H1 (cell line): ENCODE measurements around the gene ARHGAP28. TPM values are rescaled to one million over a fixed set of nuclear protein-coding genes. Genes with fewer than 3 reads are reported as not detected.

ENCODE experiments used
- CTCF ChIA-PET: fragments of 300-600 bp; sonication (Branson Sonifier 250); formaldehyde crosslinking; loops from one replicate; lab custom pipeline; 2021; ENCODE audit not compliant: partially characterized antibody; lab: Charles Lee
- POLR2A ChIA-PET: fragments of 300-600 bp; sonication (Branson Sonifier 250); formaldehyde crosslinking; loops from one replicate; lab custom pipeline; 2021; ENCODE audit warnings: inconsistent platforms; ENCODE audit not compliant: partially characterized antibody; lab: Charles Lee
- DNase-seq, 2 experiments: peaks; one replicate each; pipeline versions ENCODE4 v3.0.0 to v3.0.0-alpha.2; 2010 to 2022; ENCODE audit warnings: low spot score in 2 of 2, low read depth in 1 of 2, mixed read lengths in 1 of 2
- FAIRE-seq: peaks from 2 replicates; lab custom pipeline; 2011; peaks lifted over from hg19 to GRCh38; lab: Jason Lieb, UNC
- H2AFZ ChIP-seq: 2 replicates; pipeline ENCODE4 v1.8.1; 2012; ENCODE audit warnings: low read length, inconsistent platforms
- H2AK5ac ChIP-seq: 2 replicates; pipeline ENCODE4 v1.6.1; 2013; ENCODE audit warnings: low read depth, low read length
- H2BK120ac ChIP-seq: replicated peaks from 2 replicates; pipeline ENCODE3; 2013; ENCODE audit warnings: low read depth, low read length, inconsistent platforms
- H2BK12ac ChIP-seq: 2 replicates; pipeline ENCODE4 v1.6.1; 2013; ENCODE audit warnings: low read depth, low read length
- H2BK15ac ChIP-seq: 2 replicates; pipeline ENCODE4 v1.6.1; 2013; ENCODE audit warnings: low read length
- H2BK20ac ChIP-seq: 2 replicates; pipeline ENCODE4 v1.6.1; 2013; ENCODE audit warnings: low read length
- H2BK5ac ChIP-seq: 2 replicates; pipeline ENCODE4 v1.6.1; 2013; ENCODE audit warnings: low read depth, low read length
- H3K14ac ChIP-seq: 2 replicates; pipeline ENCODE4 v1.6.1; 2013; ENCODE audit warnings: inconsistent platforms; ENCODE audit not compliant: insufficient read length
- H3K18ac ChIP-seq: 2 replicates; pipeline ENCODE4 v1.6.1; 2013; ENCODE audit warnings: low read length; ENCODE audit errors: extremely low read depth
- H3K23ac ChIP-seq: 2 replicates; pipeline ENCODE4 v1.6.1; 2013; ENCODE audit warnings: inconsistent platforms; ENCODE audit not compliant: insufficient read length
- H3K23me2 ChIP-seq: 2 replicates; pipeline ENCODE4 v1.6.1; 2013; ENCODE audit warnings: low read depth, low read length
- H3K27ac ChIP-seq: 2 replicates; pipeline ENCODE4 v1.6.1; 2011; ENCODE audit warnings: low read depth, low read length, inconsistent platforms
- H3K27me3 ChIP-seq, 4 experiments: replicated peaks in 1 of 4; 1 replicate in 1 of 4; 2 replicates in 3 of 4; pipeline versions ENCODE4 v1.6.1 to v1.8.1; 2011 to 2013; ENCODE audit warnings: low read length in 3 of 4, mild to moderate bottlenecking in 3 of 4, inconsistent platforms in 2 of 4, mixed read lengths in 2 of 4, moderate library complexity in 1 of 4; ENCODE audit not compliant: control insufficient read depth in 3 of 4, insufficient read depth in 3 of 4; ENCODE audit errors: extremely low read depth in 1 of 4
- H3K36me3 ChIP-seq, 4 experiments: 2 replicates each; pipeline versions ENCODE4 v1.6.1 to v1.8.1; 2011 to 2013; ENCODE audit warnings: mild to moderate bottlenecking in 4 of 4, low read length in 3 of 4, moderate library complexity in 2 of 4, control low read depth in 1 of 4, inconsistent platforms in 1 of 4; ENCODE audit not compliant: insufficient read depth in 4 of 4, control insufficient read depth in 2 of 4
- H3K4ac ChIP-seq: replicated peaks from 2 replicates; pipeline ENCODE3; 2013; ENCODE audit warnings: low read length, low read depth, mixed read lengths, inconsistent platforms; ENCODE audit not compliant: insufficient read length
- H3K4me1 ChIP-seq, 4 experiments: replicated peaks in 1 of 4; 1 replicate in 1 of 4; 2 replicates in 3 of 4; pipeline versions ENCODE4 v1.6.1 to v1.8.1; 2011 to 2013; ENCODE audit warnings: low read length in 3 of 4, inconsistent platforms in 2 of 4, mixed read lengths in 1 of 4; ENCODE audit not compliant: insufficient read depth in 4 of 4, control insufficient read depth in 3 of 4
- H3K4me2 ChIP-seq, 2 experiments: 2 replicates each; pipeline versions ENCODE4 v1.6.1 to v1.8.1; 2011 to 2013; ENCODE audit warnings: low read depth in 2 of 2, low read length in 2 of 2, control low read depth in 1 of 2, inconsistent platforms in 1 of 2, mild to moderate bottlenecking in 1 of 2; ENCODE audit not compliant: insufficient read depth in 1 of 2
- H3K4me3 ChIP-seq, 4 experiments: fragments of 200-600, 300-600 bp in 1 of 4; sonication (generic), shearing (Covaris generic), sonication (Bioruptor Twin) in 1 of 4; 2 replicates each; pipeline versions ENCODE4 v1.5.1 to v1.8.1; 2011 to 2016; ENCODE audit warnings: low read length in 4 of 4, low read depth in 3 of 4, control low read depth in 2 of 4, inconsistent platforms in 2 of 4, mild to moderate bottlenecking in 2 of 4, mixed read lengths in 1 of 4, moderate library complexity in 1 of 4; ENCODE audit not compliant: insufficient read depth in 2 of 4; ENCODE audit errors: extremely low read depth in 1 of 4
- H3K56ac ChIP-seq: replicated peaks from 2 replicates; pipeline ENCODE3; 2013; ENCODE audit warnings: low read depth, mild to moderate bottlenecking, mixed read lengths, low read length, inconsistent platforms; ENCODE audit not compliant: insufficient read length
- H3K79me1 ChIP-seq: 2 replicates; pipeline ENCODE4 v1.6.1; 2013; ENCODE audit warnings: low read depth, low read length, control low read depth
- H3K79me2 ChIP-seq, 2 experiments: 2 replicates each; pipeline versions ENCODE4 v1.6.1 to v1.8.1; 2012 to 2013; ENCODE audit warnings: low read length in 2 of 2, mild to moderate bottlenecking in 2 of 2, inconsistent platforms in 1 of 2; ENCODE audit not compliant: insufficient read depth in 2 of 2, control insufficient read depth in 1 of 2
- H3K9ac ChIP-seq, 4 experiments: replicated peaks in 1 of 4; 1 replicate in 1 of 4; 2 replicates in 3 of 4; pipeline versions ENCODE4 v1.6.1 to v1.8.1; 2011 to 2013; ENCODE audit warnings: low read depth in 3 of 4, low read length in 3 of 4, control low read depth in 2 of 4, mild to moderate bottlenecking in 2 of 4, moderate library complexity in 2 of 4, inconsistent platforms in 1 of 4; ENCODE audit errors: extremely low read depth in 1 of 4
- H3K9me3 ChIP-seq, 2 experiments: 2 replicates each; pipeline versions ENCODE4 v1.6.1 to v1.8.1; 2012 to 2013; ENCODE audit warnings: mild to moderate bottlenecking in 2 of 2, moderate library complexity in 2 of 2, control low read depth in 1 of 2, inconsistent platforms in 1 of 2, low read depth in 1 of 2, low read length in 1 of 2, mixed read lengths in 1 of 2; ENCODE audit not compliant: insufficient read depth in 2 of 2
- H4K20me1 ChIP-seq, 2 experiments: replicated peaks in 1 of 2; 2 replicates each; pipeline versions ENCODE3 to v1.8.1; 2011 to 2013; ENCODE audit warnings: inconsistent platforms in 2 of 2, low read length in 2 of 2, mild to moderate bottlenecking in 1 of 2; ENCODE audit not compliant: insufficient read depth in 2 of 2, control insufficient read depth in 1 of 2
- H4K5ac ChIP-seq: 2 replicates; pipeline ENCODE4 v1.6.1; 2013; ENCODE audit warnings: low read length, low read depth, mixed read lengths, inconsistent platforms; ENCODE audit not compliant: insufficient read length
- H4K8ac ChIP-seq: 2 replicates; pipeline ENCODE4 v1.8.0; 2013; ENCODE audit warnings: mild to moderate bottlenecking, moderate library complexity, low read length, inconsistent platforms; ENCODE audit not compliant: insufficient read depth; ENCODE audit errors: extremely low read depth
- H4K91ac ChIP-seq: replicated peaks from 2 replicates; pipeline ENCODE3; 2013; ENCODE audit warnings: low read length, mixed read lengths, inconsistent platforms; ENCODE audit not compliant: insufficient read length
- CEBPB ChIP-seq: IDR thresholded peaks from 2 replicates; pipeline ENCODE4 v1.6.1; 2012; ENCODE audit warnings: low read depth, low read length
- CHD1 ChIP-seq: IDR thresholded peaks from 2 replicates; pipeline ENCODE4 v1.6.1; 2012; ENCODE audit warnings: low read depth, low read length, improper control_type of control experiment
- GABPA ChIP-seq: IDR thresholded peaks from 2 replicates; pipeline ENCODE4 v1.6.1; 2011; ENCODE audit warnings: mild to moderate bottlenecking, low read length, moderate library complexity, borderline replicate concordance; ENCODE audit not compliant: insufficient read depth
- NANOG ChIP-seq: IDR thresholded peaks from 2 replicates; pipeline ENCODE4 v1.6.1; 2011; ENCODE audit warnings: low read length, low read depth, mild to moderate bottlenecking, inconsistent platforms; ENCODE audit not compliant: insufficient read depth, poor library complexity, severe bottlenecking
- NRF1 ChIP-seq: IDR thresholded peaks from 2 replicates; pipeline ENCODE4 v1.6.1; 2011; ENCODE audit warnings: mild to moderate bottlenecking, low read depth, low read length, improper control_type of control experiment
- RXRA ChIP-seq: IDR thresholded peaks from 2 replicates; pipeline ENCODE4 v1.6.1; 2011; ENCODE audit warnings: low read depth, mild to moderate bottlenecking, low read length, moderate library complexity; ENCODE audit not compliant: insufficient read depth
- SUZ12 ChIP-seq: fragments of 200-600 bp; sonication (generic); IDR thresholded peaks from 2 replicates; pipeline ENCODE4 v1.6.1; 2012; ENCODE audit warnings: mild to moderate bottlenecking, inconsistent platforms, low read length, moderate library complexity, mixed read lengths
- polyA plus RNA-seq, 7 experiments: library from polyadenylated mRNA; depleted of rRNA in 3 of 7; stranded (reverse) in 5 of 7; unstranded in 2 of 7; fragments of >200 nt in 5 of 7; fragments of 200-250 nt in 2 of 7; gene quantifications; 1 replicate in 5 of 7; 2 replicates in 1 of 7; 4 replicates in 1 of 7; pipeline versions ENCODE4 v1.2.1 to v1.2.3, GENCODE V29; 2011 to 2013; ENCODE audit warnings: missing spikeins in 2 of 7, mixed read lengths in 2 of 7
- total RNA-seq: library from RNA; stranded (reverse); fragmentation: NEBNext Ultra II Directional; extraction: Animal tissue kit (Norgen Biotek cat#: 25700); gene quantifications from 2 replicates; pipeline ENCODE4 v1.2.1, GENCODE V29; 2021

ARHGAP28 gene
- total and polyA plus RNA-seq, 2 of the 8 experiments (the other 6 are each of a cell fraction or from before 2014, with no cell fraction given) = 2.9 to 14.4 TPM

- H2BK12ac ChIP-seq = no peak overlapping the region
- H3K79me2 ChIP-seq = no peaks in the 10 kb centered on the region
- H3K9me3 ChIP-seq = no peaks in the 10 kb centered on the region
- no peak overlapping the region for H3K14ac ChIP-seq
- no peak for FAIRE-seq
- no peaks in the 10 kb centered on the region for H3K36me3 ChIP-seq
- H2BK5ac ChIP-seq = no peak overlapping the region
- no peak overlapping the region for H2AFZ ChIP-seq
- no peak overlapping the region for H4K8ac ChIP-seq
- no peak overlapping the region for H3K9ac ChIP-seq
- no peaks in the 10 kb centered on the region for H3K23me2 ChIP-seq
- H3K18ac ChIP-seq = no peak overlapping the region
- no peak overlapping the region for H2AK5ac ChIP-seq
- no peak overlapping the region for H3K4me2 ChIP-seq
- H4K5ac ChIP-seq = no peak overlapping the region
- no peaks in the 10 kb centered on the region for H4K20me1 ChIP-seq
- H3K4me1 ChIP-seq = peaks cover 5 to 12% (median 6%) of the 10 kb centered on the region in 4 experiments
- no peaks in the 10 kb centered on the region for H3K27me3 ChIP-seq
- DNase-seq = no peak
- no peak overlapping the region for H3K56ac ChIP-seq
- no peak overlapping the region for H3K4ac ChIP-seq
- H4K91ac ChIP-seq = peak overlapping the region; percentile 76
- CTCF ChIA-PET = interaction anchor here (1.5 kb wide), 1 partner anchor 74 kb away, joined by 4 read pairs; no protein-coding TSS in a partner anchor
- H2BK20ac ChIP-seq = no peak overlapping the region
- H3K23ac ChIP-seq = no peak overlapping the region
- H3K79me1 ChIP-seq = no peaks in the 10 kb centered on the region
- TF ChIP-seq CHD1 = no peak
- TF ChIP-seq SUZ12 = no peak
- no peak for TF ChIP-seq RXRA
- TF ChIP-seq NRF1 = no peak
- no peak for TF ChIP-seq GABPA
- TF ChIP-seq NANOG = no peak
- TF ChIP-seq CEBPB = no peak
- no peak overlapping the region; the same call in 1 of the 2 replicates for H2BK15ac ChIP-seq
- no peak overlapping the region for H3K27ac ChIP-seq
- H2BK120ac ChIP-seq = no peak overlapping the region
- H3K4me3 ChIP-seq = no peak overlapping the region
- POLR2A ChIA-PET = no interaction called here
Measured at GRCh38 chr18:6781796-6782195, 52.3 kb downstream of the ARHGAP28 start.
